ENCODE data around the gene SRP9.

Gene SRP9

DNA sequence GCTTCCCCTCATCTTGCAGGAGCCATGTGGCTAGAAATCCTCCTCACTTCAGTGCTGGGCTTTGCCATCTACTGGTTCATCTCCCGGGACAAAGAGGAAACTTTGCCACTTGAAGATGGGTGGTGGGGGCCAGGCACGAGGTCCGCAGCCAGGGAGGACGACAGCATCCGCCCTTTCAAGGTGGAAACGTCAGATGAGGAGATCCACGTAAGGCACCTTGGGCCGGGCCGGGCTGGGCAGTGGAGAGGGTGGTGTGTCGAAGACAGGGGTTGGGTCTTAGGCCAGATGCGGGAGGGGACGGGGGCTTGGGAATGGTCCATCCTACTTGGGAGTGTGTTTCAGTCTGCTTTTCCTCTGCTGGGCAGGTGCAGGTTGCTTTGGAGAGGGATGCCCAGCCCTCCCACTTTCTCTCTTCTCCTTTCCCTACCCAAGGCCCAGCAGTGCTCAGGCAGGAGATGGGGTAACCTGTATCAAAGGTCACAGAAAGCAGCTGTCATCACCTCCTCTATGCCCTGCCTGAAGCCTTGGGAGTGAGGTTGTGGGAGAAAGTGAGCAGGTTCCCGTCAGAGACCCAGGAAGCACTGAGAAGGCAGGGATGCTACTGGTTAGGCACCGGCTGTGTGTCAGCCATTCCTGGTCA is 51.2 kb downstream of the SRP9 start:
- Histone ChIP-seq H2BK15ac (ENCODE audit: low read depth, poor library complexity, severe bottlenecking) (no peak overlapping the region), H3K4me2 (ENCODE audit: low read length, poor library complexity, severe bottlenecking) (no peak overlapping the region), H3K36me3 (ENCODE audit: control insufficient read depth in 1 of 2, insufficient read depth in 2 of 2, low read depth in 1 of 2, low read length in 2 of 2) (peaks cover 33 to 42% of the 10 kb centered on the region in 2 experiments), H4K91ac (ENCODE audit: low read length) (no peak overlapping the region), H2BK120ac (ENCODE audit: low read depth, low read length) (no peak overlapping the region), H3K4me3 (ENCODE audit: insufficient read depth in 1 of 2, low read depth in 1 of 2, low read length in 2 of 2) (no peak overlapping the region), H3K18ac (ENCODE audit: low read depth in 1 of 2, low read length in 2 of 2) (no peak overlapping the region), H2AFZ (ENCODE audit: low read depth, low read length) (no peak overlapping the region), H3K27ac (ENCODE audit: low read length, poor library complexity, severe bottlenecking) (no peak overlapping the region), H3K9me3 (ENCODE audit: control insufficient read depth, low read length) (no peaks in the 10 kb centered on the region), H3K14ac (ENCODE audit: low read length in 2 of 2) (no peak overlapping the region), H3K4me1 (ENCODE audit: control insufficient read depth, insufficient read depth, low read depth, low read length) (no peaks in the 10 kb centered on the region), H3K23ac (ENCODE audit: low read length in 2 of 2) (no peak overlapping the region), H3K79me1 (replicated peaks; ENCODE audit: low read length, poor library complexity, severe bottlenecking) (peaks cover 22% of the 10 kb centered on the region), H2BK5ac (ENCODE audit: low read depth, low read length, poor library complexity, severe bottlenecking) (no peak overlapping the region), H3K9ac (ENCODE audit: low read length) (no peak overlapping the region), H3K27me3 (ENCODE audit: control insufficient read depth in 1 of 2, insufficient read depth in 1 of 2, low read length in 2 of 2) (no peaks in the 10 kb centered on the region), H2AK5ac (ENCODE audit: low read length, severe bottlenecking) (no peak overlapping the region), H2BK12ac (ENCODE audit: low read length in 2 of 2) (no peak overlapping the region), H4K8ac (ENCODE audit: low read length) (no peak overlapping the region), H3K4ac (ENCODE audit: low read depth in 1 of 2, low read length in 2 of 2) (no peak overlapping the region)
- no peak for DNase-seq
- WGBS = 94% methylated on average over 14 of the region's 14 CpGs

DNA sequence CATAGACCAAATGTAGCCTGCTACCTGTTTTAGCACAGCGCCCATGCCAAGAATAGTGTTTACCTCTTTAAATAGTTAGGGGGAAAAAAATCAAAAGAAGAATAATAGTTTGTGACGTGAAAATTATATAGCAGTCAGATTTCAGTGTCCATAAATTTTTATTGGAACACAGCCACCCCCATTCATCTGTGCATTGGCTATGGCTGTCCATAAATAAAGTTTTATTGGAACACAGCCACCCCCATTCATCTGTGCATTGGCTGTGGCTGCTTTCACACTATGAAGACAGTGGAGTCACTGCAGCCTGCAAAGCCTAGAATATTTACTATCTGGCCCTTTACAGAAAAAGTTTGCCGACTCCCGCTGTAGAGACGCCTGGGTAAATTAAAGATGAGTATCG is 53.2 kb downstream of the SRP9 start:
- no peak overlapping the region for H3K14ac ChIP-seq (ENCODE audit: low read length in 2 of 2)
- no peak overlapping the region for H2BK12ac ChIP-seq (ENCODE audit: low read length in 2 of 2)
- no peak overlapping the region for H3K4me2 ChIP-seq (ENCODE audit: low read length, poor library complexity, severe bottlenecking)
- no peak overlapping the region for H2AFZ ChIP-seq (ENCODE audit: low read depth, low read length)
- H3K9me3 ChIP-seq (ENCODE audit: control insufficient read depth, low read length) = no peaks in the 10 kb centered on the region
- no peak overlapping the region for H2BK5ac ChIP-seq (ENCODE audit: low read depth, low read length, poor library complexity, severe bottlenecking)
- no peak overlapping the region for H2BK15ac ChIP-seq (ENCODE audit: low read depth, poor library complexity, severe bottlenecking)
- no peak overlapping the region for H3K9ac ChIP-seq (ENCODE audit: low read length)
- no peak overlapping the region for H3K4me3 ChIP-seq (ENCODE audit: insufficient read depth in 1 of 2, low read depth in 1 of 2, low read length in 2 of 2)
- H3K36me3 ChIP-seq (ENCODE audit: control insufficient read depth in 1 of 2, insufficient read depth in 2 of 2, low read depth in 1 of 2, low read length in 2 of 2) = peaks cover 31 to 42% of the 10 kb centered on the region in 2 experiments
- H3K23ac ChIP-seq (ENCODE audit: low read length in 2 of 2) = no peak overlapping the region
- no peak overlapping the region for H2BK120ac ChIP-seq (ENCODE audit: low read depth, low read length)
- H3K18ac ChIP-seq (ENCODE audit: low read depth in 1 of 2, low read length in 2 of 2) = no peak overlapping the region
- WGBS = 99% methylated on average over 6 of the region's 6 CpGs
- no peak overlapping the region for H3K4ac ChIP-seq (ENCODE audit: low read depth in 1 of 2, low read length in 2 of 2)
- no peak overlapping the region for H2AK5ac ChIP-seq (ENCODE audit: low read length, severe bottlenecking)
- H3K27ac ChIP-seq (ENCODE audit: low read length, poor library complexity, severe bottlenecking) = no peak overlapping the region
- H3K79me1 ChIP-seq (replicated peaks; ENCODE audit: low read length, poor library complexity, severe bottlenecking) = peaks cover 12% of the 10 kb centered on the region
- DNase-seq = no peak
- no peaks in the 10 kb centered on the region for H3K27me3 ChIP-seq (ENCODE audit: control insufficient read depth in 1 of 2, insufficient read depth in 1 of 2, low read length in 2 of 2)
- H3K4me1 ChIP-seq (ENCODE audit: control insufficient read depth, insufficient read depth, low read depth, low read length) = no peaks in the 10 kb centered on the region
- H4K8ac ChIP-seq (ENCODE audit: low read length) = no peak overlapping the region
- H4K91ac ChIP-seq (ENCODE audit: low read length) = no peak overlapping the region

DNA sequence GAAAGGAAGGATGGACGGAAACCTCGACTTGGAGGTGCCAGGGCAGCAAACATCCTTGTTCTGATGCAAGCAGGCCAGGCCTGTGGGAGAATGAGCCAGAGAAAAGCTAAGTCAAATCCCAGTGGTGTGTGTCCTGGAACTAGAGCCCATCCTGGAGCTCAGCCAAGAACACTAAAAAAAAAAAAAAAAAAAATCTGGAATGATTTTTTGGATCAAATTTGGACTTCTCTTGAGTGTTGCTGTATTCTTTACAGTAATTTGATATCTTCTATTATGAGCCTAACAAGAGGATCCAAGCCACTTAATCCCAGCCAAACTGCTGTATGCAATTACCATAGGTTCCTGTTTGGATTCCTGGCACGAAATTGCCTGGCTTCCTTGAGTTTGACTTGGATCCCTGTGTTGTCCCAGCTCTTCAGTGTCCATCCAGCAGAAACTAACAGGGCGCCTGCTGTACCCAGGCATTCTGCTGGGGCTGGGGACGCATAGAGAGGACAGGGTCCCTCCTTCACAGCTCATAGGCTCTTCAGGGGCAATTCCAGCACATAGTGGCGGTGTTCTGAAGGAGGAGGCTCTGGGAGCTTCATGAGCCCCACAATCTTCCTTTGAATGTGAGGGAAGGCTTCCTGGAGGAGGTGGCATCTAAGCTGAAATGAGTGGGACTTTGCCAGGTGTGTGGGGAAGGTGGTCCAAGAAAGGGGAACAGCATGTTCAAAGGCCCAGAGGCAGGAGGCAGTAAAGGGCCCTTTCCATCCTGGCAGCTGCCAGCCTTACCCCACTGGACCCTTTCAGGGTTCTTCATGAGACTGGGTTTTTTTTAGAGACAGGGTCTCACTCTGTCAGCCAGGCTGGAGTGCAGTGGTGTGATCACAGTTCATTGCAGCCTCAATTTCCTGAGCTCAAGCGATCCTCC is 57.0 kb downstream of the SRP9 start:
- Histone ChIP-seq H2BK5ac (ENCODE audit: low read depth, low read length, poor library complexity, severe bottlenecking) (no peak overlapping the region), H2BK12ac (ENCODE audit: low read length in 2 of 2) (no peak overlapping the region), H2AFZ (ENCODE audit: low read depth, low read length) (no peak overlapping the region), H4K91ac (ENCODE audit: low read length) (no peak overlapping the region), H3K79me1 (replicated peaks; ENCODE audit: low read length, poor library complexity, severe bottlenecking) (no peaks in the 10 kb centered on the region), H2BK15ac (ENCODE audit: low read depth, poor library complexity, severe bottlenecking) (no peak overlapping the region), H2BK120ac (ENCODE audit: low read depth, low read length) (no peak overlapping the region), H3K18ac (ENCODE audit: low read depth in 1 of 2, low read length in 2 of 2) (no peak overlapping the region), H3K27me3 (ENCODE audit: control insufficient read depth in 1 of 2, insufficient read depth in 1 of 2, low read length in 2 of 2) (no peaks in the 10 kb centered on the region), H3K9me3 (ENCODE audit: control insufficient read depth, low read length) (no peaks in the 10 kb centered on the region), H3K4me1 (ENCODE audit: control insufficient read depth, insufficient read depth, low read depth, low read length) (no peaks in the 10 kb centered on the region), H3K4me3 (ENCODE audit: insufficient read depth in 1 of 2, low read depth in 1 of 2, low read length in 2 of 2) (peak overlapping the region in 1 of 2 experiments; percentile 35), H2AK5ac (ENCODE audit: low read length, severe bottlenecking) (no peak overlapping the region), H3K4me2 (ENCODE audit: low read length, poor library complexity, severe bottlenecking) (no peak overlapping the region), H3K36me3 (ENCODE audit: control insufficient read depth in 1 of 2, insufficient read depth in 2 of 2, low read depth in 1 of 2, low read length in 2 of 2) (peaks cover 33 to 66% of the 10 kb centered on the region in 2 experiments), H4K8ac (ENCODE audit: low read length) (no peak overlapping the region), H3K14ac (ENCODE audit: low read length in 2 of 2) (no peak overlapping the region), H3K23ac (ENCODE audit: low read length in 2 of 2) (no peak overlapping the region), H3K27ac (ENCODE audit: low read length, poor library complexity, severe bottlenecking) (no peak overlapping the region), H3K4ac (ENCODE audit: low read depth in 1 of 2, low read length in 2 of 2) (no peak overlapping the region), H3K9ac (ENCODE audit: low read length) (peak overlapping the region; percentile 65)
- DNase-seq = peak; percentile 18
- 92% methylated on average over 7 of the region's 7 CpGs for WGBS

DNA sequence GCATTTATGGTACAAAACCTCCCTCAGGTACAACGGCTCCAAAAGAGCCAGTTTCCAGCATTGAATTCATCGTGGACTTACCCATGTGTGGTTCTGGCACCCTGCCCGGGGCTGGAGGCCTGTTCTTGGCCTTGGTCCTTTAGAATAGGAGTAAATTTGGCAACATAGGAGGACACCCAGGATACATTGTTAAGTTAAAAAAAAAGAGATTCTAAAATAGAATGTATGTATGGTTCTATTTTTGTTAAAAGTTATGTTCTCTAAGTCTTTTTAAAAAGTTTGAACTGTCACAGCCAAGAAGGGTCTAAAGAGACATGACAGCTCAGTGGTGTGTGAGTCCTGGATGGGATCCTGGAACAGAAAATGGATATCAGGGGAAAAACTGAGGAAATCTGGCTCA is 58.2 kb downstream of the SRP9 start:
- no peaks in the 10 kb centered on the region for H3K79me1 ChIP-seq (replicated peaks; ENCODE audit: low read length, poor library complexity, severe bottlenecking)
- H2AFZ ChIP-seq (ENCODE audit: low read depth, low read length) = no peak overlapping the region
- no peak overlapping the region for H3K4me3 ChIP-seq (ENCODE audit: insufficient read depth in 1 of 2, low read depth in 1 of 2, low read length in 2 of 2)
- no peak overlapping the region for H3K14ac ChIP-seq (ENCODE audit: low read length in 2 of 2)
- DNase-seq = no peak
- H2BK120ac ChIP-seq (ENCODE audit: low read depth, low read length) = no peak overlapping the region
- H3K36me3 ChIP-seq (ENCODE audit: control insufficient read depth in 1 of 2, insufficient read depth in 2 of 2, low read depth in 1 of 2, low read length in 2 of 2) = peaks cover 39 to 68% of the 10 kb centered on the region in 2 experiments
- H3K4ac ChIP-seq (ENCODE audit: low read depth in 1 of 2, low read length in 2 of 2) = no peak overlapping the region
- no peak overlapping the region for H2BK5ac ChIP-seq (ENCODE audit: low read depth, low read length, poor library complexity, severe bottlenecking)
- no peak overlapping the region for H2BK15ac ChIP-seq (ENCODE audit: low read depth, poor library complexity, severe bottlenecking)
- no peak overlapping the region for H2AK5ac ChIP-seq (ENCODE audit: low read length, severe bottlenecking)
- no peaks in the 10 kb centered on the region for H3K4me1 ChIP-seq (ENCODE audit: control insufficient read depth, insufficient read depth, low read depth, low read length)
- 97% methylated on average over 3 of the region's 3 CpGs for WGBS
- no peak overlapping the region for H3K18ac ChIP-seq (ENCODE audit: low read depth in 1 of 2, low read length in 2 of 2)
- H3K23ac ChIP-seq (ENCODE audit: low read length in 2 of 2) = no peak overlapping the region
- no peak overlapping the region for H2BK12ac ChIP-seq (ENCODE audit: low read length in 2 of 2)
- H3K27me3 ChIP-seq (ENCODE audit: control insufficient read depth in 1 of 2, insufficient read depth in 1 of 2, low read length in 2 of 2) = no peaks in the 10 kb centered on the region
- no peak overlapping the region for H4K8ac ChIP-seq (ENCODE audit: low read length)
- no peak overlapping the region for H3K27ac ChIP-seq (ENCODE audit: low read length, poor library complexity, severe bottlenecking)
- H3K9me3 ChIP-seq (ENCODE audit: control insufficient read depth, low read length) = no peaks in the 10 kb centered on the region
- no peak overlapping the region for H4K91ac ChIP-seq (ENCODE audit: low read length)
- H3K4me2 ChIP-seq (ENCODE audit: low read length, poor library complexity, severe bottlenecking) = no peak overlapping the region
- H3K9ac ChIP-seq (ENCODE audit: low read length) = no peak overlapping the region
